COR-L47 (cell line): ENCODE data around the gene SYNGR3.
"Not testable (repeated sequence)": the region's sequence is repeated elsewhere in the genome, so short reads cannot be mapped to it uniquely, and the experiment has no call there.

Source experiments
- DNase-seq: peaks from one replicate; lab custom pipeline; 2025; lab: John Stamatoyannopoulos, UW

Gene SYNGR3

GRCh38 chr16:2029350-2029749 lies 39.6 kb downstream of the SYNGR3 start:
- DNase-seq, result no peak

GRCh38 chr16:2030036-2030435 lies 40.3 kb downstream of the SYNGR3 start:
- DNase-seq, result no peak

- DNase-seq, result peak; percentile 42
These were observed 41.4 kb downstream of the SYNGR3 start for GRCh38 chr16:2031081-2031577.

- DNase-seq, result no peak
These were observed 42.7 kb downstream of the SYNGR3 start for GRCh38 chr16:2032285-2033056.

- no peak for DNase-seq
These were observed 43.5 kb downstream of the SYNGR3 start for GRCh38 chr16:2033057-2033908.

GRCh38 chr16:2033909-2034695 lies 44.3 kb downstream of the SYNGR3 start:
- DNase-seq, result not testable (repeated sequence)

DNA sequence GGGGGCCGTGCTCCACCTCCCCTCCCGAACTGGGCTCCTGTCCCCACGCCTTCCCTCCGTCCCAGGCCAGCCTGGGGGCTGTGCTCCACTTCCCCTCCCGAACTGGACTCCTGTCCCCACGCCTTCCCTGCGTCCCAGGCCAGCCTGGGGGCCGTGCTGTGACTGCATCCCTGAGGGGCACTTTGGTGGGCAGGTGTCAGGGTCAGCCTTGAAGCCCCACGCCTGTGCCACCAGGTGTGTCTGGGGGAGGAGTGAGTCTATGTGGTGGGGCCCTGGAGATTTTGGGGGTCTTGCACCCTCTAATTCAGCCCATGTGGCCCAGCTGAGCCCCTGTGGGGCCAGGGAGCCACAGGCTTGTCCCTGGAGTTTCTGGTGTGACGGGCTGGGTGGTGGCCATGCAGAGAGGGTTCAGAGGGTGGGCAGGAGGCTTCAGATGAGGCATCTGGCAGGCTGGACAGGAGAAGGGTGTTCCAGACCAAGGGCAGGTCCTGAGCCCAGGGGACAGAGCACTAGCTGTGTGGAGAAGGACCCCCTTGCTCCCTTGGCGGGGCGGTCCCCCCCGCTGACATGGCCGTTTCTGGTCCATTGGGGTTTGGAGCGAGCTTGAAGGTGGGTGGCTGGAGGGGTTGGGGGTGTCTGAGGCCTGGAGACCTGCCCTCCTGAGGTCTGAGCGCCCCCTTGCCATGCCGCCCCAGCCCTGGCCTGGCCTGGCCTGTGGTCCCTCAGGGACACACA lies 45.1 kb downstream of the SYNGR3 start:
- DNase-seq, result no peak

DNA sequence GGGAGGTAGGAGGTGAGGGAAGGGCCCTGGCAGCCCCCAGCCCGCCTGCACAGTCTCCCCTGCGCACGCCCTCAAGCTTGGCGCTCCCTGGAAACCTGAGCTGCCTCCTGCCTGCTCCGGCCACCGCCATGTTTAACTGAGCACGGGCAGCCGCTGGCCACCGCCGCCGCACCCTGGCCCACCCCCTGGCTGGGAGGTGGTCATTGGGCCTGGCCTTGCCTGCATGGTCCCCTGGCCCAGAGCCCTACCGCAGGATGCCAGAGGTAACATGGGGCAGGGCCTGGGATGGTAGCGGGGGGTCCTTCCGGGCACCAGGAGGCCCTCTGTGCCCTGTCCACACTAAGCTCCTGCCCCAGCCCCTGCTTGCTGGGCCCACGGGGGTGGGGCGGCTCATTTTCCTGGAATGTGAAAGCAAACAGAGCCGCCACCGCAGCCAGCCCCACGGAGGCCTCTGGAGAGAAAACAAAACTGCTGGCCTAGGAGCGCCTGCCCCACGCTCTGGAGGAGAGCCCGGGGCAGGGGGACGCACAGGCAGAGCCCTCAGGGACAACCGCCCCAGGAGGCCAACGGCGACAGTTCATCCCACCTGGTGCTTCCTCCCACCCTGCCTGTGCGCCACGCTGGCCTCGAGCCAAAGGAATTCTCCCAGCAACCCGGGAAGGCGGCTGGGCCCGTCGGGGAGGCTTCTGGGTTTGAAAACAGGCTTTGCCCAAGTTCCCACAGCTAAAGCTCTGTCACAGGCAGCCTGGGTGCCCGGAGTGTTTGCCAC lies 45.8 kb downstream of the SYNGR3 start:
- peak; percentile 64 for DNase-seq

GRCh38 chr16:2036200-2036966 lies 46.6 kb downstream of the SYNGR3 start:
- DNase-seq, result no peak

GRCh38 chr16:2037115-2037514 lies 47.3 kb downstream of the SYNGR3 start:
- no peak for DNase-seq

DNA sequence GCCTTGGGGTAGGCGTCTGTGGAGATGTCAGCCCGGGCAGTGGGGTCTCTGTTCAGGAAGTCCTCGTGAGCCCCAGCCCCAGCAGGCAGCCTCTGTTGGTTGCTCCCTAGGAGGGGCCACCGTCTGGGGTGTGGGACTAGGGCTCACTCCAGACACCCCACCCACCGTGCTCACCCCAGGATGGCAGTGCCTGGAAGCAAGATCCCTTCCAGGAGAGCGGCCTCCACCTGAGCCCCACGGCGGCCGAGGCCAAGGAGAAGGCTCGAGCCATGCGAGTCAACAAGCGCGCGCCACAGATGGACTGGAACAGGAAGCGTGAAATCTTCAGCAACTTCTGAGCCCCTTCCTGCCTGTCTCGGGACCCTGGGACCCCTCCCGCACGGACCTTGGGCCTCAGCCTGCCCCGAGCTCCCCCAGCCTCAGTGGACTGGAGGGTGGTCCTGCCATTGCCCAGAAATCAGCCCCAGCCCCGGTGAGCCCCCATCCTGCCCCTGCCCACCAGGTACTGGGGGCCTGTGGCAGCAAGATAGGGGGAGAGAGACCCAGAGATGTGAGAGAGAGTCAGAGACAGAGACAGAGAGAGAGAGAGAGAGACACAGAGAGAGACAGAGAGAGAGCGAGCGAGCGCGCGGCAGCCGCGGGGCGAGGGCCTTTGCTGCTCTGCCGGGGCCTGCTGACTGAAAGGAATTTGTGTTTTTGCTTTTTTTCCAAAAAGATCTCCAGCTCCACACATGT lies 48.0 kb downstream of the SYNGR3 start:
- DNase-seq, result no peak

DNA sequence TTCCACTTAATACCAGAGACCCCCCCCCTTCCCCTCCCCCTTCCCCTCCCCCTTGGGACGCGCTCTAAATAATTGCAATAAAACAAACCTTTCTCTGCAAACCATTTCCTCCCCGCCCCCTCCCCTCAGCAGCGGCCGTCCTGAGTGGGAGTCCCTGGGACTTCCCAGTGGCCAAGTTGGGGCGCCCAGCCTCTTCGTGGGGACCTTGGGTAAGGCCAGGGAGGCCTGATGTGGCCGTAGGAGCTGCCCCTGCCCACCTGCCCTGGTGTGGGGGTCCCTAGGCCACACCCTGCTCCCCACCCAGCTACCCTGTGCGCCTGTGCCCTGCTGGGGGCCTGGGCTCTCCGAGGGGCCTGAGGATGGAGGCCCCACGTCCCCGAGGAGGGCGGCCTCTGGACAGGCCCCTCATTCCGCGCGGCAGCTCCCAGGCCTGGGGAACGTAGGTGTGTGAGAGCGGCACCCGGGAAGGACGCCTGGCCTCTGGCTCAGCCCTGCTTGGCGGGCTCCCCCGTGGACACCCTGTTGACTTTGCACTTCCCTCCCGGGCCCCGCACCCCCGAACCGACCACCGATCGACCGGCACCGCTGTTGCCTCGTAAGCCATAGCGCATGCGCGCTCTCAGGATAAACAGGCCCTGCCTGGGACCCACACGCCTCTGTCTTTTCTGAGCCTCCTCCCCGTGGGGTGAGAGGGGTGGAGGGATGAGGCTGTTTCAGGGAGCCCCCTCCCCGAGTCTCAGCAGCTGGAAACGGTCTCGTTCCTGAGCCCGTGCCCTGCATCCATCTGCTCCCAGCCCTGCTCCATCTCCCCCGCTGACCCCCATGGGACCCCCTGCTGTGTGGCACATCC lies 48.8 kb downstream of the SYNGR3 start:
- DNase-seq, result no peak

GRCh38 chr16:2039274-2040031 lies 49.7 kb downstream of the SYNGR3 start:
- no peak for DNase-seq

GRCh38 chr16:2040041-2040786 lies 50.4 kb downstream of the SYNGR3 start:
- no peak for DNase-seq

- no peak for DNase-seq
These were observed 51.2 kb downstream of the SYNGR3 start for GRCh38 chr16:2040787-2041522.
